ENCODE results near the gene TMEM51.

TMEM51 gene, protein sequence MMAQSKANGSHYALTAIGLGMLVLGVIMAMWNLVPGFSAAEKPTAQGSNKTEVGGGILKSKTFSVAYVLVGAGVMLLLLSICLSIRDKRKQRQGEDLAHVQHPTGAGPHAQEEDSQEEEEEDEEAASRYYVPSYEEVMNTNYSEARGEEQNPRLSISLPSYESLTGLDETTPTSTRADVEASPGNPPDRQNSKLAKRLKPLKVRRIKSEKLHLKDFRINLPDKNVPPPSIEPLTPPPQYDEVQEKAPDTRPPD

DNA sequence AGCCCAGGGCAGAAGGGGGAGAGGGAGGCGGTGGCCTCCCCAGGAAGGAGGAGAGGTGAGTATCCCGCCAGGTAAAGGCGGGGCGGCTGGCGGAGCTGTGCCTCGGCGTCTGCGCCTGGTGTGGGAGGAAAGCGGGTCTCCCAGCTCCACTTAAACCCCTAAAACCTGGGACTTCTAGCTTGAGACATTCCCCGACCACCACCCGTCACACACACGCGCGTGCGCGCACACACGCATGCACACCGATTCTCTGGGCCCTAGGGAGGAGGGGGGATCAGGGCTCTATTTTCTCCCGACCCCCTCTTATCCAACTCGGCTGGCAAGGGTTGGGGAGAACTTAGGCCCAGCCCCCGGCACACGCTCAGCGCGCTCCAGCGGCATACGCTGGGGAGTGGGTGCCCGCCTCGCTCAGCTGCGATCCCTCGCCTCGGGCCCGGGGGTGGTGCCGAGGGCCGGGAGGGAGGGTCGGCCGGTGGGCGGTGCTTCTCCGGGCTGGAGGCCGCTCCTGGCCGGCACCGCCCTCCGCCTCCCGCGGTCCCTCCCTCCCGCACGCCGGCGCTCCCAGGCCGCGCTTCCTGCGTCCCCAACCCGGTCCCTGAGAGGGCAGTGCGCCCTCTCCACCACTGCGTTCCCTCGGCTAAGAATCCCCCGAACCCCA lies at the start of gene TMEM51:
Gene TMEM51, plus strand, starts transcription at position 564 of the 658 bp plus-strand sequence. CDS start 61,341 bp downstream, outside the sequence.
- DNase-seq: peak; percentile 91
- Mint-ChIP-seq H3K4me3 (peak within 1 kb of the TSS; percentile 92), H3K27ac (no peak within 1 kb of the TSS), H3K4me1 (peaks cover 42% of the 10 kb centered on the region), H3K9me3 (peaks cover 5% of the 10 kb centered on the region), H3K27me3 (ENCODE audit: low read depth, poor library complexity) (peaks cover 48% of the 10 kb centered on the region), H3K36me3 (ENCODE audit: low read depth) (no peaks in the 10 kb centered on the region)
- no peak for TF ChIP-seq CTCF (IDR thresholded peaks at IDR 0.05)

DNA sequence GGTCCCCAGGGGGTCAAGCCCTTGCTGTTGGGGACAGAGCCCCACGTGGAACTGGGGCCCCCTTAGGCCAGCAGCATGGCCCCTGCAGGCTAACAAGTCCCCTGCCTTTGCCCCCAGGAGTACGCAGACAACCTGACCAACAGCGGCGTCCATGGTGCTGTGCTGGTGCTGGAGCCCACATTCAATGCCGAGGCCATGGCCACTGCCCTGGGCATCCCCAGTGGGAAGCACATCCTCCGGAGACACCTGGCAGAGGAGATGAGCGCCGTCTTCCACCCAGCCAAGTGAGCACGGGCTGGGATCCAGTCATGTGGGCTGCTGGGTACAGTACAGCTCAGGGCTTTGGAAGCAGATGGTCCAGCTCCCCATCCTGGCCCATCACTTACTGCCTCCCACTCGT lies 49.6 kb upstream of the TMEM51 start:
- Mint-ChIP-seq H3K4me1 (peaks cover 27% of the 10 kb centered on the region), H3K36me3 (ENCODE audit: low read depth) (no peaks in the 10 kb centered on the region), H3K4me3 (no peak overlapping the region), H3K27me3 (ENCODE audit: low read depth, poor library complexity) (peaks cover 48% of the 10 kb centered on the region), H3K27ac (no peak overlapping the region), H3K9me3 (peaks cover 13% of the 10 kb centered on the region)
- no peak for DNase-seq
- no peak for TF ChIP-seq CTCF (IDR thresholded peaks at IDR 0.05)

DNA sequence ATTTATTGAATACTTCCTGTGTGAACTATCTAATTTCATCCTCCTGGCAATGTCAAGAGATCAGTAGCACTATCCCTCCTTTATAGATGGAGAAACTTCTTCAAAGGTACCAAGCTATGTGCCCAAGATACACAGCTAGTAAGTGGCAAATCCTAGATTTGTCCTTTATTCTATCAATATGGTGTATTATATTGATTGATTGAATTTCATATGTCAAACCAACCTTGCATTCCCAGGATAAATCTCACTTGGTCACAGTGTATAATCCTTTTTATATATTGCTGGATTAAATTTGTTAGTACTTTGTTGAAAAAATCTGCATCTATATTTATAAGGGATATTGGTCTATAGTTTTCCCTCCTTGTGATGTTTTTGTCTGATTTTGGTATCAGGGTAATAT lies 48.8 kb upstream of the TMEM51 start:
- Mint-ChIP-seq H3K4me1 (peaks cover 18% of the 10 kb centered on the region), H3K4me3 (no peak overlapping the region), H3K9me3 (peaks cover 13% of the 10 kb centered on the region), H3K27me3 (ENCODE audit: low read depth, poor library complexity) (peaks cover 42% of the 10 kb centered on the region), H3K27ac (no peak overlapping the region), H3K36me3 (ENCODE audit: low read depth) (no peaks in the 10 kb centered on the region)
- DNase-seq: no peak
- TF ChIP-seq CTCF (IDR thresholded peaks at IDR 0.05): no peak

- H3K4me1 Mint-ChIP-seq: peaks cover 5% of the 10 kb centered on the region
- H3K36me3 Mint-ChIP-seq (ENCODE audit: low read depth): no peaks in the 10 kb centered on the region
- no peak for DNase-seq
- TF ChIP-seq CTCF (IDR thresholded peaks at IDR 0.05): no peak
- H3K4me3 Mint-ChIP-seq: no peak overlapping the region
- peaks cover 13% of the 10 kb centered on the region for H3K9me3 Mint-ChIP-seq
- peaks cover 26% of the 10 kb centered on the region for H3K27me3 Mint-ChIP-seq (ENCODE audit: low read depth, poor library complexity)
- H3K27ac Mint-ChIP-seq: no peak overlapping the region
Measured at GRCh38 chr1:15106608-15107007, 46.9 kb upstream of the TMEM51 start.

GRCh38 chr1:15107058-15107687 lies 46.4 kb upstream of the TMEM51 start:
- H3K36me3 Mint-ChIP-seq (ENCODE audit: low read depth): no peaks in the 10 kb centered on the region
- H3K4me3 Mint-ChIP-seq: no peak overlapping the region
- H3K4me1 Mint-ChIP-seq: peaks cover 9% of the 10 kb centered on the region
- DNase-seq: no peak
- H3K27me3 Mint-ChIP-seq (ENCODE audit: low read depth, poor library complexity): peaks cover 23% of the 10 kb centered on the region
- peaks cover 13% of the 10 kb centered on the region for H3K9me3 Mint-ChIP-seq
- no peak overlapping the region for H3K27ac Mint-ChIP-seq
- no peak for TF ChIP-seq CTCF (IDR thresholded peaks at IDR 0.05)
